Kidney (tissue), 14 donors: ENCODE measurements around the gene STXBP2. TPM values are rescaled to one million over a fixed set of nuclear protein-coding genes. Genes with fewer than 3 reads are reported as not detected.

Source experiments
- DNase-seq, 5 donors: peaks; one replicate each; pipeline ENCODE4 v3.0.0-alpha.2; 2013 to 2020
- FAIRE-seq: peaks from 2 replicates; lab custom pipeline; 2012; peaks lifted over from hg19 to GRCh38; lab: Jason Lieb, UNC
- H3K27ac ChIP-seq, 2 donors: one replicate each; pipeline ENCODE4 v1.7.0; 2013; ENCODE audit warnings: low read depth in 2 of 2, low read length in 2 of 2, inconsistent platforms in 1 of 2
- H3K27me3 ChIP-seq: one replicate; pipeline ENCODE4 v1.7.1; 2013; ENCODE audit warnings: low read length, inconsistent platforms; ENCODE audit not compliant: control insufficient read depth, insufficient read depth
- H3K36me3 ChIP-seq, 3 donors: one replicate each; pipeline versions ENCODE4 v1.7.0 to v1.7.1; 2013; ENCODE audit warnings: low read length in 3 of 3, control low read depth in 1 of 3, inconsistent platforms in 1 of 3; ENCODE audit not compliant: insufficient read depth in 3 of 3, control insufficient read depth in 2 of 3
- H3K4me1 ChIP-seq, 3 donors: one replicate each; pipeline versions ENCODE4 v1.7.0 to v1.7.1; 2013; ENCODE audit warnings: low read length in 3 of 3, inconsistent platforms in 1 of 3, low read depth in 1 of 3; ENCODE audit not compliant: control insufficient read depth in 2 of 3, insufficient read depth in 2 of 3
- H3K4me3 ChIP-seq, 3 donors: one replicate each; pipeline versions ENCODE4 v1.7.0 to v1.8.1; 2013; ENCODE audit warnings: low read length in 3 of 3, control low read depth in 1 of 3, inconsistent platforms in 1 of 3
- H3K9ac ChIP-seq, 3 donors: one replicate each; pipeline versions ENCODE4 v1.7.0 to v1.7.1; 2013; ENCODE audit warnings: low read length in 3 of 3, control low read depth in 1 of 3, inconsistent platforms in 1 of 3
- H3K9me3 ChIP-seq, 3 donors: one replicate each; pipeline versions ENCODE4 v1.7.0 to v1.7.1; 2013; ENCODE audit warnings: low read length in 3 of 3, control low read depth in 1 of 3, inconsistent platforms in 1 of 3; ENCODE audit not compliant: control insufficient read depth in 2 of 3, insufficient read depth in 1 of 3
- intact Hi-C: fragments of 100-400 bp; cut with DNase I; formaldehyde crosslinking; loops from one replicate; pipeline ENCODE4 v1.11.1; 2022
- polyA plus RNA-seq: library from polyadenylated mRNA; stranded (reverse); fragments of 350-450 nt; fragmentation: Illumina TruSeq; extraction: RNeasy Lipid Tissue Mini Kit (QIAGEN cat#74804); gene quantifications from one replicate; pipeline ENCODE4 v1.2.3, GENCODE V29; 2014; ENCODE audit warnings: low read depth, low replicate concordance; ENCODE audit not compliant: insufficient read depth
- total RNA-seq: library from RNA; stranded (reverse); fragmentation: NEBNext Ultra II Directional; extraction: Animal tissue kit (Norgen Biotek cat#: 25700); gene quantifications from one replicate; pipeline ENCODE4 v1.2.1, GENCODE V29; 2021
- TF ChIP-seq, protein P1 (sequence below): IDR thresholded peaks from 3 replicates; pipeline ENCODE4 v1.5.1; 2012; ENCODE audit warnings: mild to moderate bottlenecking, moderate library complexity, borderline replicate concordance; ENCODE audit not compliant: insufficient read depth; ENCODE audit errors: extremely low read depth
- donor health status: control.
- donor health status: control.
- donor health status: control.
- donor health status: control.
- donor health status: control.
- donor health status: DM: yes; HTN: yes; CAD: no.
- donor health status: Normal renal cell carcinoma (clear cell type).

STXBP2 gene
- total and polyA plus RNA-seq, 2 donors from 2014 or later: 74.8 to 136 TPM

DNA sequence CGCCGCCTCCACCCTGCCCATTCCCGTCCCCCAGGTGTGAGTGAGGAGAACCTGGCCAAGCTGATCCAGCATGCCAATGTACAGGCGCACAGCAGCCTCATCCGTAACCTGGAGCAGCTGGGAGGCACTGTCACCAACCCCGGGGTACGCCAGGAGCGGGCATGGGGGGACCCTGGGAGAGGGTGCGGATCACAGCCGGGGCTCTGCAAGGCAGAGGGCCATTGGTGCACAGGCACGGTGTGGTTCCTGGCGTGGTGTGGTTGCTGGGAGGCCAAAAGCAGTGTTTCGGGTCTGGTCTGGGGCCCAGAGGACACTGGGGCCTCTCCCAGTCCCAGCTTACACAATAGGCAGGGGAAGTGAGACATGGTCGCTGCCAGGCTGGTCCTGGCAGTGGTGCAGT, 8.3 kb downstream of the STXBP2 start:
- TF ChIP-seq, protein P1, sequence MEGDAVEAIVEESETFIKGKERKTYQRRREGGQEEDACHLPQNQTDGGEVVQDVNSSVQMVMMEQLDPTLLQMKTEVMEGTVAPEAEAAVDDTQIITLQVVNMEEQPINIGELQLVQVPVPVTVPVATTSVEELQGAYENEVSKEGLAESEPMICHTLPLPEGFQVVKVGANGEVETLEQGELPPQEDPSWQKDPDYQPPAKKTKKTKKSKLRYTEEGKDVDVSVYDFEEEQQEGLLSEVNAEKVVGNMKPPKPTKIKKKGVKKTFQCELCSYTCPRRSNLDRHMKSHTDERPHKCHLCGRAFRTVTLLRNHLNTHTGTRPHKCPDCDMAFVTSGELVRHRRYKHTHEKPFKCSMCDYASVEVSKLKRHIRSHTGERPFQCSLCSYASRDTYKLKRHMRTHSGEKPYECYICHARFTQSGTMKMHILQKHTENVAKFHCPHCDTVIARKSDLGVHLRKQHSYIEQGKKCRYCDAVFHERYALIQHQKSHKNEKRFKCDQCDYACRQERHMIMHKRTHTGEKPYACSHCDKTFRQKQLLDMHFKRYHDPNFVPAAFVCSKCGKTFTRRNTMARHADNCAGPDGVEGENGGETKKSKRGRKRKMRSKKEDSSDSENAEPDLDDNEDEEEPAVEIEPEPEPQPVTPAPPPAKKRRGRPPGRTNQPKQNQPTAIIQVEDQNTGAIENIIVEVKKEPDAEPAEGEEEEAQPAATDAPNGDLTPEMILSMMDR: no peak
- no peak overlapping the region for H3K27ac ChIP-seq
- H3K4me3 ChIP-seq: no peak overlapping the region
- FAIRE-seq (no peak), DNase-seq (no peak)
- intact Hi-C loops: no loop called here
- peaks cover 0 to 4% (median 0%) of the 10 kb centered on the region in 3 donors for H3K36me3 ChIP-seq
- H3K9ac ChIP-seq: no peak overlapping the region
- no peaks in the 10 kb centered on the region for H3K27me3 ChIP-seq
- H3K4me1 ChIP-seq: peaks cover 0 to 2% (median 0%) of the 10 kb centered on the region in 3 donors
- no peaks in the 10 kb centered on the region for H3K9me3 ChIP-seq

DNA sequence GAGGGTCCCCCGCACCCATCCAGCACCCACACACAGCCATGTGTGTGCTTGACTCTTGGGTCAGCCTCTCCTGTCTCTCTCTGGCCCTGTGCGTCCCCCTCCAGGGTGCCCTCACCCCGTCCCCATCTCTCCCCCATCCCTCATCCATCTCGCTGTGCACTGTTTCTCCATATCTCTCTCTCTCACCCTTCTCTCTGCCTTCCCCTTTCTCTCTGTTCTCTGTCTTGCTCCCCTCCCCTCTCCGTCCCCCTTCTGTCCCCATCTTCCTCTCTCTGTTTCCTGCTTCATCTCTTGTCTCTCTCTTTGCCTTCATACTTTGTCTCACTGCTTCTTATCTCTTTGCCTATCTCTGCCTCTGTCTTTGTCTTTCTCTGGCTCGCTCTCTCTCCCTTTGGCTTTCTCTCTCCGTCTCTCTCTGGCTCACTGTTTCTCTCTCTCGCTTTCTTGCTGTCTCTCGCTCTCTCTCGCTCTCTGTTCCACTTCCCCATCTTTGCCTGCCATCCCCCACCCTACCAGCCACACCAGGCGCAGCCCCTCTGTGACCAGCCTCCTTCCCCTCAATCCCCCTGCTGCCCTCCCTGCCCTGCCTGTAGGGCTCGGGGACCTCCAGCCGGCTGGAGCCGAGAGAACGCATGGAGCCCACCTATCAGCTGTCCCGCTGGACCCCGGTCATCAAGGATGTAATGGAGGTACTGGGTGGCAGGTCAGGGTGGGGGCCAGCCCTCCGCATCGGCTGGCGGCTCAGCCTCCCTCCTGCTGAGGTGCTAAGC, 8.9 kb downstream of the STXBP2 start:
- no peak overlapping the region for H3K4me3 ChIP-seq
- no peaks in the 10 kb centered on the region for H3K4me1 ChIP-seq
- H3K9ac ChIP-seq: no peak overlapping the region
- FAIRE-seq (no peak), DNase-seq (no peak)
- H3K9me3 ChIP-seq: no peaks in the 10 kb centered on the region
- intact Hi-C loops: no loop called here
- no peaks in the 10 kb centered on the region for H3K36me3 ChIP-seq
- TF ChIP-seq, protein P1: no peak
- H3K27me3 ChIP-seq: no peaks in the 10 kb centered on the region
- no peak overlapping the region for H3K27ac ChIP-seq

DNA sequence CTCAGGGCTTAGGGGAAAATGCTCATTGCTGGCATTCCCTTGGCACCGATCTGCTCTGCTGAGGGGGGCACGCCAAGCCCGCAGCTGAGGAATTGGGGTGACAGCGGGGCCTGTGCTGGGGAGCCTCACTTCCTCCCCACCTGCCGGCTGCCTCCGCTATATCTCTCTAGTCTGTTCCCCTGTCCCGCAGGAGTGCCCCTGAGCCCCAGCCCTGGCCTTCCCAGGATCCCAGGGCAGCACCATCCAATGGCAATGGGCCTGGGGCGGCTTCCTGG, 9.5 kb downstream of the STXBP2 start:
- Histone ChIP-seq H3K27me3 (no peaks in the 10 kb centered on the region), H3K36me3 (no peaks in the 10 kb centered on the region), H3K4me1 (no peaks in the 10 kb centered on the region), H3K4me3 (no peak overlapping the region), H3K9me3 (no peaks in the 10 kb centered on the region), H3K27ac (no peak overlapping the region), H3K9ac (no peak overlapping the region)
- TF ChIP-seq, protein P1: no peak
- intact Hi-C loops: no loop called here
- FAIRE-seq (no peak), DNase-seq (no peak)
